ENCODE data around the gene LAMP2. TPM values are rescaled to one million over a fixed set of nuclear protein-coding genes. Genes with fewer than 3 reads are reported as not detected.
A peak's percentile ranks its signal among the peaks of the same experiment; 100 is the strongest.

LAMP2 gene
- total RNA-seq, 1 experiment from 2014 or later, result 71.7 TPM

DNA sequence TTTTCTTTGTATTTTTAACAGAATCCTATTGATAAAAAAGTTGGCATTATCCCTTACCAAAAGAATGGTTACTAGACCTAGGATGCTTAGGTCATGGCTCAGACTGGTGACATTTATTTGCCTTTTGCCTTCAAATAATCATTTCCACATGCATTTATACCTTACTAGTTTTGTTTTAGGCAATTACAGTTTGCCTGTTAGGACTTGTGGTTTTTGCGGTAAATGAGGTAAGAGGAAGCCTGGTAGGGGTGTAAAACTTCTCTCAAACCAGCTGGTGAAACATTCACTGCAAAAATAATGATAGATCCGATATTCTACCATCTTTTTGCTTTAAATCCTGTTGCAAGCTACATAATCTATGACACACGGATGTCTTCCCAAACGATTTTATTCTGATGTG, 12.1 kb downstream of the LAMP2 start:
- peak; percentile 2 for DNase-seq (ENCODE audit: low spot score)

DNA sequence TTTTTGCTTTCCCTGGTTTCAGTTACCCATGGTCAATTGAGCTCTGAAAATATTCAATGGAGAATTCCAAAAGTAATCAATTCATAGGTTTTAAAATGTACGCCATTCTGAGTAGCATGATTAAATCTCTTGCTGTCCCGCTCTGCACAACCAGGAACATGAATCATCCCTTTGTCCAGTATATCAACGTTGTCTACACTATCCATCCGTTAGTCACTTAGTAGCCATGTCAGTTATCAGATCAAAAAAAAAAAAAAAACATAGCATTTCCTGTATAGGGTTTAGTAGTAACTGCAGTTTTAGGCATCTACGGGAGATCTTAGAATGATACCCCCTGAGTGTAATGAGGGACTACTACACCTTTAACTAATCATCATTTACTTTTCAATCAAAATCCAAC, 15.1 kb downstream of the LAMP2 start:
- DNase-seq (ENCODE audit: low spot score), result peak; percentile 38

GRCh38 chrX:120452131-120452530, 17.0 kb downstream of the LAMP2 start:
- no peak for DNase-seq (ENCODE audit: low spot score)

- no peak for DNase-seq (ENCODE audit: low spot score)
These were observed 18.9 kb downstream of the LAMP2 start for GRCh38 chrX:120450163-120450562.

DNA sequence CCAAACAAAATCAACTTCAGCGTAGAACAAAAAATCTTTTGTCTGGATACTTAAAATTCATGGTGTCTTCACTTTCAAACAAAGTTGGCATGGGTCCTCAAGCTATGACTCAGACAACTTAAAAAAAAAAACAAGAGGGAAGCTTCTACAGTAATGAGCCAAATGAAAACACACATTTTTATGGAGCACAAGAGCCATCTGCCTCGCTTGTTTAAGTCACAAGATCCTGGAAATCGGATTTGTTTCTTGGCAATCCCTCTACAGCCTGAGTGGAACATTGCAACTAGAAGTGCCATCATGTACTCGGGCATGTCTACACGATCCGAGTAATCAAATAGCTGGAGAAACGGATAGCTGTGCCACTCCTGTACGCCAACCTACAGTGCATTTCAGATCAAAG, 22.6 kb downstream of the LAMP2 start:
- peak; percentile 34 for DNase-seq (ENCODE audit: low spot score)

GRCh38 chrX:120439921-120440320, 29.2 kb downstream of the LAMP2 start:
- DNase-seq (ENCODE audit: low spot score), result no peak

GRCh38 chrX:120429776-120430540, 39.1 kb downstream of the LAMP2 start:
- DNase-seq (ENCODE audit: low spot score), result no peak

DNA sequence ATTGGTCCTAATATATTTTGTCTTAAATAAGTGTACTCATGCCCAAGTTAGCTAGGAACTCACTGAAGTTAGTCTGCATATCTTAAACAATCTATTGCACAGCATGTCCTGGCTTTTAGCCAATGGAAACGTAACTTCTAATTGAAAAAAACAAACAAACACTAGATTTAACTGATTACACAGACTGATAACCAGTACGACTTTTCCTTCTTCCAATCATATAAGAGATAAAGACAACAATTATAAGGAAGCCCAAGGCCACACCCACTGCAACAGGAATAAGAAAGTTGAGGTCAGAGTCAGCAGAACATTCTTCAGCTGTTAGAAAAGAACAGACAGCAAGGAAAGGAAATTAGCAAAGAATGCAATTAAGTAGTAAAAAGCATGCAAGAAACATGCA, 40.8 kb downstream of the LAMP2 start:
- no peak for DNase-seq (ENCODE audit: low spot score)

- DNase-seq (ENCODE audit: low spot score), result no peak
These were observed 42.5 kb downstream of the LAMP2 start for GRCh38 chrX:120426599-120426998.

DNA sequence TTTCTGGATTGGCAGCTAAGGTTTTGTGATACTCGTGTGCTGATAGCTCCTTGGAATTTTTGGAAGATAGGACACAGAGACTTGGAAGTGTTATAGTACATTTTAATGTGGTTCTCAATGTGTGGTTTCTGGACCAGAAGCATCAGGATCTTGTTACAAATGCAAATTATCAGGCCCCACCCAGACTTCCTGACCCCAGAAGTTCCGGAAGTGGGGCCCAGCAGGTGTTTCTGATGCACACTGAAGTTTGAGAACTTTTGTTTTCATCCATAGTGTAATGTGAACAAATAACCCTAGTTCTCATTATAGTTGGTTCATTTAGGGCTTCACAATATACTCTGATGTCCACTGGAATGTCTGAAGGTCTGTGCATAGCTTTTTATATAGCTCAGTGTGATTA, 49.6 kb downstream of the LAMP2 start:
- no peak for DNase-seq (ENCODE audit: low spot score)

DNA sequence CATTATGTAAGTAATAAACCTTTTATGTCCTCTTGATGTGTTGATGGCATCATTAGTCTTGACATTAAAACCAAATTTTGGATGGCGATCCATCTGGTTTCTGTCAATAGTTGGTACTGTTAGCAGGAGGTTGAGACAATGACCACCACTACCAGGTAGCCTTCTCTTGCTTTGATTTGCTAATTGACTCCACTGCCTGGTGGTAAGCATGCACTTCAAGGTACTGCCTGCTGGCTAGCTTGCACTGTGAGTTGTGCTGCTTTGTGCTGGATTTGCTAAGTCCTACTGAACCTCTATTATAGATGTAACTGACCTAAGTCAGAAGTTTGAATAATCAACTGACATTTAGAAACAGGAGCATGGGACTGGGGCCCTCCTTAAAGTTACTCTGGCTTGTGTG, 60.9 kb downstream of the LAMP2 start:
- DNase-seq (ENCODE audit: low spot score), result no peak

- DNase-seq (ENCODE audit: low spot score), result no peak
These were observed 62.5 kb downstream of the LAMP2 start for GRCh38 chrX:120406638-120407037.

- DNase-seq (ENCODE audit: low spot score), result no peak
These were observed 66.7 kb downstream of the LAMP2 start for GRCh38 chrX:120402369-120402768.

DNA sequence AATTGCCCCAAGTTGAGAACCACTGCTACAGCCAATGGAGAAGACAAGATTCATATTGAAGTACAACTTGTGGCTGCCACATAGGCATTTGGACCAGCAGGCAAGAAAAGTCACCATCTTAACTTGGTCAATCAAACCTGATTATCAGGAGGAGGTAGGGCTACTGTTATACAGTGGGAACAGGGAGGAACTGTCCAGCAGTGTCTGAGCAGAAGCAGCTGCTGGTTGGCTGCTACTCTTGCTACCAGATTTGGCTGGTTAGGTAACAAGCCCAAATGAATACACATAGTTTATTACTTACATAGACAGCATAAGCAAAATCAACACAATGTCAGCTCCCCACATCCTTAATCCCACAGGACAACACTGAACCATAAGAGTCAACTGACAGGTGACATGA, 67.8 kb downstream of the LAMP2 start:
- DNase-seq (ENCODE audit: low spot score), result no peak

GRCh38 chrX:120380699-120381098, 88.4 kb downstream of the LAMP2 start:
- DNase-seq (ENCODE audit: low spot score), result peak; percentile 4

GRCh38 chrX:120379937-120380681, 89.0 kb downstream of the LAMP2 start:
- DNase-seq (ENCODE audit: low spot score), result no peak

DNA sequence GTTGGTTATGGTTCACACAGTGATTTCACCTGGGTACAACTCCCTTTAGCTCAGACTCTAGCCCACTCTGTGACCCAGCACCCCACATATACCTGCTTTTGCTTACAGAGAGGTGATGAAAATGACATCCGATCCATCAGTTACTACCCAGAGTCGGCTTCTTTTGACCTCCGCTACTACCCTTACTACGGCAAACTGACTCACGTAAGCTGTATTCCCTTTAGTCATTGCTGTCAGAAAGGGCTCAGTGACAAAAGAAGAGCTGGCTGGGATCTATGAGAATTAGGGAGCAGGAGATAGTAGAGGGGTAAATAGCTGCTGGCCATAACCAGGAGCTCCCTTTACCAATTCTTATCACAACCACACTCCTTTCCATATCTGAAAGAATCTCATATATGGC, 90.5 kb downstream of the LAMP2 start:
- no peak for DNase-seq (ENCODE audit: low spot score)

Other genes with a start within 250 kb of the LAMP2 start
- 11.2 and 12.7 TPM in 2 replicates for gene ZBTB33, start 218.5 kb downstream of the LAMP2 start, total RNA-seq (2014; rRNA removed; shearing (Covaris generic))
- 4.0 and 4.6 TPM in 2 replicates for gene TMEM255A, start 157.8 kb downstream of the LAMP2 start, total RNA-seq (2014; rRNA removed; shearing (Covaris generic))
- gene ATP1B4, start 107.2 kb downstream of the LAMP2 start, total RNA-seq (2014; rRNA removed; shearing (Covaris generic)), result not detected in 2 replicates
- gene CUL4B, start 91.7 kb upstream of the LAMP2 start, total RNA-seq (2014; rRNA removed; shearing (Covaris generic)), result 49.0 and 50.3 TPM in 2 replicates
- 49.5 and 61.9 TPM in 2 replicates for gene MCTS1, start 134.8 kb upstream of the LAMP2 start, total RNA-seq (2014; rRNA removed; shearing (Covaris generic))
- 24.1 and 24.7 TPM in 2 replicates for gene C1GALT1C1, start 160.8 kb upstream of the LAMP2 start, total RNA-seq (2014; rRNA removed; shearing (Covaris generic))